ENCODE data around the gene THEM4.

Gene THEM4

GRCh38 chr1:151834239-151834638, 75.1 kb downstream of the THEM4 start:
- DNase-seq, result peak in 1 of 2 donors; percentile 25

DNA sequence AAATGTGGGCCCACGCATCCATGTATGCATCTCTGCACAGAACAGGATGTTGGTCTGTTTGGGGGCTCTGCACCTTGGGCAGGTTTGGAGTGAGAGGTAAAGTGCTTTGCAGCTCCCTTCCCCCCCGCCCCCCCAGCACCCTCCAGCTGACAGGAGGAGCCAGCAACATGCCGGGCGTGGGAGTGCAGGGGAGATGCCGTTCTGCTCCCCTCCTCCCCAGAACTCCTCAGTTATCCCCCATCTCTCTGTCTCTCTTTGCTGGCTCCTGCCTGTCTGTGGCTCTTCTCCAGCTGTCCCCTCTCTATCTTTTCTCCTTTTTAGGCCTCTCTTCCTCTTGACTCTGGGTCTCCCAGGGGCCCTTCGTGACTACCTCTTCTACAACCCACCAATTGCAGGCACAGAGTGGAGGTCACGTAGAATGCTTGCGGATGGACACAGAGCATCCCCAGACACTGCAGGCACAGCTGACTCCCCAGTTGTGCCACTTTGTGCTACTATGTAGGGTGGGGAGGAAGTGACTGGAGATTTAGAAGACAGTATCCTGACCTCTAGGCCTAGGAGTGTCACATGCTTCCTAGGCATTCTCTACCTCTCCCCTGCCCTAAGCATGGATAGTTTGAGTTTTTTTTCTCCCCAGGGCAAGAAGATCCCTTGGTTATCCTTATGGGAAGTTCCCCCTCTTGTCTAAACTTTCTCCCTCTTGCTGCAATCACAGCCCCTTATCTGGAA, 76.0 kb downstream of the THEM4 start:
- no peak for DNase-seq

DNA sequence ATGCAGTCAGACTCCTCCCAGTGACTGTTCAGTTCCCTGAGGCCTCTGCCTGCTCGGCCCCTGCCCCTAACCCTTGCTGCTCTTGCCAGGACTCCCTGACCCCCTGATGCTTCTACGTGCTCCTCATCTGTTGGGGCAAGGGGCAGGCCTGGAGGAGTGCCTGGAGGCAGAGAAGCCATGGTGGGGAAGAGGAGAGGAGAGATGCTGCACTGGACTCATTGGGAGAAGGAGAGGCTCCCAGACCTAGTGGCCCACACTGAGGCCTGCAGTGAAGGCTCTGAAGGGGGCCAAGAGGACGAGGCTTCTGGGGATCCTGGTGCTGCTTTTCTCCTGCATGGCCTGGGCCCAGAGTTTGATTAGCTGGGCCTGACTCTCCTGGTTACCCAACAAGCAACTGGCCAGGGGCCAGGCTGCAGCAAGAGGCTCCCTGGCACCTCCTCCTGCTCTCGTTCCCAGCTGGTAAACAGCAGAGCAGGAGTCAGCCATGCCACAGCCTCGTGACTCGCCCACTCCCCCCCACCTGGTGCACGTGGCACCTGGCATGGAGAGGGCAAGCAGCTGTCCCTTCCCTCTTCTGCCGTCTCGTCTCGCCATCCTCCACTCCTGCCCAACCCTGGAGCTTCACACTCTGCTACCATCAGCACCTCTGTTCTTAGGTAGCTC, 76.9 kb downstream of the THEM4 start:
- no peak for DNase-seq

DNA sequence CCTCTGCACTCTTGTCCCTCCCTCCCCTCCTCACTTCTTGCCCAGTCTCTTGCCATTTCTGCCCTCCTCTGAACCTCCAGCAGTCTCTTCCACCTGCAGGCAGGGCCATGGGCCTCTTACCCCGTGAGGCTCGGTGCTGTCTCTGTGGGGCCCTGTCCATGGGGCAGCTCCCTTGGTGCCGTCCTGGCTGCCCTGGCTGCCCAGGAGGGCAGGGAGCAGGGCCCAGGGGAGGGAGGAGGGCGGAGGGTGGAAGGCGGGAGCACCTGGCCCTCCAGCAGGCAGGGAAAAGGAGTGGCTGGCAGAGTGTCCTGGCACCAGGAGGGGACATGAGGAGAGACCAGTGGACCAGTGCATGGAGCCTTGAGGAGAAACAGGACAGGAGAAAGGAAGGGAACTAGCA, 77.7 kb downstream of the THEM4 start, which contains the start of gene RORC:
Gene RORC (minus strand): TSS at position 198 of the 400 bp plus-strand sequence. CDS start 38 bp downstream, at position 160.
- no peak for DNase-seq

DNA sequence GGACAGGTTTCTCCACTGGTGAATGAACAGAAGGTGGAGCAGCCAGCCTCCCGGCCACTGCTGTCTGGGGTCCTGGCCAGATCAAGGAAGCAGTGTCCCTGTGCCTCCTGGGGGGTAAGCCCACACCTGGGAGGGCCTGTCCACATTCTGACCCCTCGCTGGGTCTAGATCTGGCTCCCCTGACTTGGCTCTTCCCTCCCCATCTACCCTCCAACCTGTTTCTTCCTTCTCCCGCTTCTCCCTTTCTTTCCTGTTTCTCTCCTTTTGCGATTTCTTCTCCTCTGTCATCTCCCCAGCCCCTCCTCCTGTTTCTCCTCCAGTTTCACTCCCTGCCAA, 78.1 kb downstream of the THEM4 start:
- DNase-seq, result no peak

DNA sequence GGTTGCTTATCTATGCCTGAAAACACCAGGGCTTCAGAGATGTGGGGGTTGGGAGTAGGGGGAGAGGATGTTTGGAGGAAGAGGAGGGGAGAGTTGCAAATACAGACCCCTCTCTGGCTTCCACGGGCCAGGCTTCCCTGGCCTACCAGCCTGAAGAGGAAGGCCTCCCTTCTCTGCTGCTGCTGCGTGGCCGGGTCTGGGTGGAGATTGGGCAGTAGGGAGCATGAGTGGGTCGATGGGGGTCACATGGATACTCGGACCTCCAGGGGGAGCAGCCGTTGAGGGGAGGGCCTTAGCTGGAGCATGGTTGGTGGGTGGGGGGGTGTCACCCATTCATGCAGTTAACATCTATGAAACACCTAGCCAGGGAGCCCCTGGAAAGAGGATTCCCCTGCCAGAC, 79.3 kb downstream of the THEM4 start:
- DNase-seq, result no peak

GRCh38 chr1:151829352-151830046, 79.8 kb downstream of the THEM4 start:
- no peak for DNase-seq

GRCh38 chr1:151828921-151829320, 80.4 kb downstream of the THEM4 start:
- peak; percentile 39 to 48 for DNase-seq

GRCh38 chr1:151827853-151828252, 81.5 kb downstream of the THEM4 start:
- no peak for DNase-seq

DNA sequence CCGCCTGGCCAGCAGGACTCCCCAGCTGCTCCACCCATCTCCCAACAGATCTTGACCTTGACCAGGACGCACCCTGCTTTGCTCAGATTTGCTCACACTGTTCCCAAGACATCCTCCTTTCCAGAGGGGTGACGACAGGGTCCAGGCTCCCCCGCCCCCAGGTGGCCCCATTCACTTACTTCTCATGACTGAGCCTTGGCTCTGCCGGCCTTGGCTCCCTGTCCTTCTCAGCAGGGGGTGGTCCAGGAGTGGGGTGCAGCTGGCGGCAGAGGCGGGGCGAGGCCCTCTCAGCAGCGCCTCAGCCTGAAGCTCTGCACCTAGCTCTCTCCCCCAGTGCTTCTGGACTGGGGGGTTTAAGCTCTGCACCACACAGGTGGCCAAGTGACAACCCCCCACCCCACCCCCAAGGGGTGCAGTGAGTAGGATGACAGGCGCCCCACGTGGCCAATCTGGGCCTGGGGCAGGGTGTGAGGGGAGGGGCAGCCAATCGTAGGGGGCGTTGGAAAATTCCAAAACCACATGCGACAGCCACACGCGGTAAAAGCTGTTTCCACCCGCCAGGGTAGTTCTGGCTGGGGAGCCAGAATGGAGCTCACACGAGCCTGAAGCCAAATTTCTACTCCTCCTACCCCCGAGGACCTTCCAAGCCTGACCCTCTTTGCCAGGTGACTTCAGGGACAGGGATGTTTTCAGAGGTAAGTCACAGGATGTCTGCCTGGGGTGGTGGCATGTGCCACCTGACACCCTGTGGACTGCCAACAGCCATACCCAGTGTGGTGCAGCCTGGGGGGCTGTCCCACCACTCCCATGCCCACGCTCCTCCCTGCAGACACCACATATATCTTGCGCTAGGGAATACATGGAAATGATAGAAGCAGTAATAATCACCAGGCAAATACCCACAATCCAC, 83.3 kb downstream of the THEM4 start:
- DNase-seq, result no peak

DNA sequence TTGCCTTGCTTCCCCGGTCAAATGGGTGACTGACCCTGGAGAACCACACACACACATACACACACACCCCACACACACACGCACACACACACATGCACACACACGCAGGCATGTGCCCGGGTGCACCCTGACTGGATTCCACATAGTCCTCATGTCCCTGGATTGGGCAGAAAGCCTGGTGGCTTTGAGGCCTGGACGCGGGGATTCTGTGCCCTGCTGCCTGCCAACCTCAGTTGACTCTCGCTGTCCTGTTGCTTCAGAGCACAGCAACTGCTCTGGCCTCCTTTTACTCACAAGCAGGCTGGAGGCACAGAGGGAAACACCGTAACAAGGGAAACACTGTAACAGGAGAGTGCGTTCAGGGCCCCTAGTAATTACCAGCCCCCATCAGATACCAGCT, 84.1 kb downstream of the THEM4 start:
- no peak for DNase-seq
